ENCODE results near the gene SIDT1.
A peak's percentile ranks its signal among the peaks of the same experiment; 100 is the strongest.

The SIDT1 gene

GRCh38 chr3:113531826-113532697 is at the start of gene SIDT1:
Gene SIDT1, plus strand, starts transcription at chr3:113532555. Its CDS starts 467 bp downstream, at chr3:113533022.
- peak; percentile 65 for DNase-seq

GRCh38 chr3:113485161-113485609 is 47.2 kb upstream of the SIDT1 start:
- peak; percentile 13 for DNase-seq

DNA sequence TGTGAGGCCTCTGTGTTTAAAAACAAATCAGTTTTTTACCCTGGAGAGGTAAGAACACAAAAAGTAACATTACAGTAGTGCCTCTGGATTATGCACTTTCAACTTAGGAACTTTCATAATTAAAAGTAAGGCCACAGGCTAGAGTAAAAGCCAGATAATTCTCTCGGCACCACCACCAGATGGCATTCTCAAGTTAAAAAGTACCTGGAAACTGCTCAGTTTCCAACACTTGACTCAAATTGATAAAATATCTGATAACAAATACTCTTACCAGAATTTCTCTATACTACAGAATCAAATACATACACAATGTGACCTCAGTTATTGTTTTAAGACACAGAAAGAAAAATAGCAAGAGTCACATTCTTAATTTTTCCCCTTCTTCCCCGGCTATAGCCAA is 37.3 kb upstream of the SIDT1 start:
- peak; percentile 46 for DNase-seq

DNA sequence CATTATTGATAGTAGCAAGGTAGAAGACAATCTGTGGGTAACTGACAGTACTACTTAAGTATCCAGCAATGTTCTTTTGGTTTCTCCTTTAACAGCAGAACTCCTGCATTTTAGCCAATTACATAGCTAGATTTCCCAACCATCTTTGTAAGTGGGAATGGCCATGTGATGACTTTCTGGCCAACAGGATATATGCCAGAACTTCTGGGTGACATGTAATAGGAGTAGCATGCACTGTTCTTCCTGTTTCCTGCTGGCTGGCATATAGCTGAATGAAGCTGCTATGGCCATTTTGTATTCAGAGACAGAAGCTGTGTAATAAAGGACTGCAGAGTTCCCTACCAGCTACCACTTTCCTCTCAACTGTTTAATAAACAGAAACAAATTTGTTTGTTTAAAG is 35.4 kb upstream of the SIDT1 start:
- DNase-seq: no peak

GRCh38 chr3:113498221-113499005 is 33.9 kb upstream of the SIDT1 start:
- no peak for DNase-seq

- DNase-seq: no peak
These were observed 33.3 kb upstream of the SIDT1 start for GRCh38 chr3:113499081-113499480.

DNA sequence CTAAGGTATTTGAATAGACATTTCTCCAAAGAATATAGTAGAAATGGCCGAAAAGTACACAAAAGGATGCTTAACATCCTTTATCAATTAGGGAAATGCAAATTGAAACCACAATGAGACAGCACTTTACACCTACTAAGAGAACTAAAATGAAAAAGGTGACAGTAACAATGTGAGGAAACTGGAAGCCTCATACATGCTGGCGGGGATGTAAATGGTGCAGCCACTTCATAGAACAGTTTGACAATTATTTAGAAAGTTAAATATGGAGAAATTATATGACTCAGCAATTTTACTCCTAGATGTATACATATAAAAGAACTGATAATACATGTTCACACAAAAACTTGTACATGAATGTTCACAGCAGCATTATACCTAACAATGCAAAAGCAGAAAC is 30.8 kb upstream of the SIDT1 start:
- DNase-seq: no peak

DNA sequence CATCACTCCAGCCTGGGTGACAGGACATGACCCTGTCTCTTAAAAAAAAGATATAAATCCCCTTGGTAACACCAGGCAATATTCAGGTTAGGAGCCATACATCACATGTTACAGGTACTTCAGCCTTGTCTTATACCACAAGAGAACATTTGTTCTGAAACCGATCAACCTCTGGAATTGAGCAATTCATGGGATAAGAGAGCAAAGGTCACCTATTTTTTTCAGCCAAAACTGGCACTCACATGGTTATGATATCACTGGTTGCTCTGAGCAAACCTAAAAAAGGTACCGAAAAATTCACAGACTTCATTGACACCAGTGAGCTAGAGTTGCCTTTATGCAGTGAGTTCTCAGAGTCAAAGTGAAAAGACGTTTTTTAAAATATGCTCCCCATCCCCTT is 26.5 kb upstream of the SIDT1 start:
- no peak for DNase-seq

- DNase-seq: no peak
These were observed 24.8 kb upstream of the SIDT1 start for GRCh38 chr3:113507501-113508067.

DNA sequence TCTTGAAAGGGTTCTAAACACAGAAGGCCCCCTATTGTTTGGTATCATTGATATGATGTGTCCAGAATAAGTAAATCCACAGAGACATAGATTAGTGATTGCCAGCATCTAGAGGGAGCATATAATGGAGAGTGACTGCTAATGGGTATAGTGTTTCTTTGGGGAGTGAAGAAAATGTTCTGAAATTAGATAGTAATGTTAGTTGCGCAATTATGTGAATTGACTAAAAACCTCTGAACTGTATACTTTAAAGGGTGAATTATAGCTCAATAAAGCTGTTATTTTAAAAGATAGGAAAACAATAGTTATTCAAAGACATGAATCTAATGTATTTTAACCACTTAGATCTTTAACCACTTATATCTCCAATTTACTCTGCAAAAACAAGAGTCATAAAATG is 23.4 kb upstream of the SIDT1 start:
- DNase-seq: no peak

GRCh38 chr3:113514265-113514769 is 18.0 kb upstream of the SIDT1 start:
- DNase-seq: no peak

- DNase-seq: no peak
These were observed 16.2 kb upstream of the SIDT1 start for GRCh38 chr3:113516115-113516505.

GRCh38 chr3:113521981-113522380 is 10.4 kb upstream of the SIDT1 start:
- DNase-seq: no peak

DNA sequence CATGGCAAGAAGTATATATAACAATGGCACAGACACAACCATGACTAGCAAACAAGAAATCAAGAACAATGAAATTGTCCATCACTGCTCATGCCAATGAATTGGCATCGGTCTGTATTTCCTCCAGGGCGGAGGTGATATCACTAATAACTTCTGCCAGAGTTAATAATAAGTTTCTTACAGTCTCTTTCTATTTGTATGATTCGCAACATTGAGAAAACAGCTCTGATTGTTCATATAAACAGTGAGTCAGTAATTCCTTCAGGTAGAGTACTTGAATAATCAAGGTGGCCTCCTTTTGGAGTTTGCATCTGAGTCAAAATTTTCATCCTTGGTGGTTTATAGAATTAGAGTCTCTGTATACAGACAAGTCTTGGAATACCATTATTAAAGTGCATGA is 9.1 kb upstream of the SIDT1 start:
- no peak for DNase-seq

DNA sequence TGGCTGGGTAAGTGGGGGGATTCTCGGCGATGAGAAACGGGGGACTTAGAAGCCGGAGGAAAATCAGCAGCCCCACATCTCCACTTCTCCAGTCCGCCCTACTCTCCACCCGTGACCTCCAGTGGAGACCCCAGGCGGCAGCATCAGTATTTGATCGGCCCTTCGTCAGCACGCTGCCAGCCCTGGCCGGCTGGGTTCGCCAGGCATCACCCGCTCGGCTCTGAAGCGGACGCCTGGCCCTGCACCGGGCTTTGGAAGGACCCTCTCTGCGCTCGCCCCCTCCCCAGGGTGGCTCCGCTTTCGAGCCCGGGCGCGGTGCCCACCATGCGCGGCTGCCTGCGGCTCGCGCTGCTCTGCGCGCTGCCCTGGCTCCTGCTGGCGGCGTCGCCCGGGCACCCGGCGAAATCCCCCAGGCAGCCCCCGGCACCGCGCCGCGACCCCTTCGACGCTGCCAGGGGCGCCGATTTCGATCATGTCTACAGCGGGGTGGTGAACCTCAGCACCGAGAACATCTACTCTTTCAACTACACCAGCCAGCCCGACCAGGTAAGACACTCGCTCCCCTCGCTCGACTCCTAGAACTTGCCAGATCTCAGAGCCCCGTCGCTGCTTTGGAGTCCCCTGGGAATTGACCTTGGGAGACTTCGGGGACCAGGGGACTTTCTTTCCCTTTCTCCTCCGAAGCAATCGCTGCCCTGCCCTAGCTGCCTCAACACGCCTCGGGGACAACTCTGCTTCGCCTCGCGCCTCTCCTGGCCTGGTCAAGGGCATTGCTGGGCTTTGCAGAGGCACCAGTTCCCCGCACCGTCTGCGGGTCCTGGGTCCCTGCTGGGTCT is 561 bp downstream of the SIDT1 start:
- DNase-seq: peak; percentile 40

DNA sequence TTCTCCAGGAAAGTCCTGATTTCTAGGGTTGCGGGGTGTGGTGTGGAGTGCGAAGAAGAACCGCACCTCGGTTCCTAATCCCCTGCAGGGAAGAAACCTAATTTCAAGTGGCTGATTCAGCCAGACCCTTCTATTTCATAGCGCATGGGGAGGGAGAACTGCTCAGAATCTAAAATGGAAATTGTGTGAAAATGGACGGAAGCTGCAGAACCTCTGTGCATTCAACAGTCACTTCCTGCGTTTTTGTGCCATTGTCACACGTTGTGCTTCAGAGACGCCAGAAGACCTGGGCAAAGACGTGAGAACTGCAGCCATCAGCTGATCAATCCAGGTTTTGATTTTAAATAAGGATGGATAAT is 1.2 kb downstream of the SIDT1 start:
- DNase-seq: peak; percentile 39

DNA sequence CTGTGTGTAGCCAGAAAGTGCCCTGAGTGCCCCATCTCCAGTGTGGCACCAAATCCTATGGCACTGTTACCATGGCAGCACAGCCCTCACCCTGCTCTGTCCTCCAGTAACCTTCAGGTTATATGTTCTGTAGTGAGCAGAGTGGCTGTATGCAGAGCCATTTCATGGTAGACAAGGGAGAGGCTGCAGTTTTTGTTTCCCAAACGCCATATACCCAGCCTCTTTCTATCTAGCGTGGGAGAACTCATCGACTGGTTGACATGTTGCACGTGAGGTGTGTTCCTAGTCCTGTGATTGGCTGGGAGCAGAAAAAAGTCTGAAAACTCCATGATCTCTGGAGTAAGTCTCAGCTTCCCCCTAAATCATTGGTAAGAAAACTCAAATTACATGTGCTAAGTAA is 2.0 kb downstream of the SIDT1 start:
- DNase-seq: no peak

- DNase-seq: no peak
These were observed 3.5 kb downstream of the SIDT1 start for GRCh38 chr3:113535898-113536297.

DNA sequence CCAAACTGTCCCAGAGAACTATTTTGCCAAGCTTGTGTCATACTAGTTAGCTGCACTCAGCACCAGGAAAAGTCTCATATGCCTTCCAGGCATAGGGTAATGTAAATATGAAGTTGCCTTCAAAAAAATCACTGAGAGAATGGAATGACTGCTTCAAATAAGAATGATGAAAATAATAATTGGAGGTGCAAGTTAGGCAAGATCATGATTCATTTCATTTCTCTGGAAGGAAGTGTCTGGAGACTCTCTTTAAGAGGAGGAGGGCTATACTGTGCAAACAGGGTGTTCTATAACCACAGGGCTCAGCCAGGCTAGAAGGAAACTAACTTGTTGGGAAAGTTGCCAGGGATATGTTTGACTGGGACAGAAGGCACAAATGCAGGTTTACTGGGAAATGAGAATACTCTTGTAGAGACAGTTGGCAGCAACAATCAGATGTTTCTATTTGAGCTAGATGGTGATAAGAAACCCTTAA is 4.3 kb downstream of the SIDT1 start:
- DNase-seq: no peak

DNA sequence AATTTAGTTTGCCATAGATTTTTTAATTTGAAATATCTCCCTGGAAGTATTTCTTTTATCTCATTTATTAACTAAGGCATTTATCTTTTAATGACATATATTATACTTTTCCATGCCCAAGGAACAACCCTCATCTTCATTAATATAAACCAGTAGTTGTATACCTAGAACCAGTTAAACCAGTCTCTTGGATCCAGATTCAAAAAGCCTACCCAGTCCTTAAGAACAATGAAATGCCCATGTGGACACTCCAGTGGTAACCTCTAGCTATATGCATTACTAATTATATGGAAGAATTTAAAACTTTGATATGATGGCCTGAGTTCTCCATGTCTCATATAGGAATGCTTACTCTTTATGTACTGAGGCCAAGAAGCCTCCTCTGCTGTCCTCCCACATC is 4.8 kb downstream of the SIDT1 start:
- DNase-seq: no peak

- no peak for DNase-seq
These were observed 9.2 kb downstream of the SIDT1 start for GRCh38 chr3:113541519-113541918.

DNA sequence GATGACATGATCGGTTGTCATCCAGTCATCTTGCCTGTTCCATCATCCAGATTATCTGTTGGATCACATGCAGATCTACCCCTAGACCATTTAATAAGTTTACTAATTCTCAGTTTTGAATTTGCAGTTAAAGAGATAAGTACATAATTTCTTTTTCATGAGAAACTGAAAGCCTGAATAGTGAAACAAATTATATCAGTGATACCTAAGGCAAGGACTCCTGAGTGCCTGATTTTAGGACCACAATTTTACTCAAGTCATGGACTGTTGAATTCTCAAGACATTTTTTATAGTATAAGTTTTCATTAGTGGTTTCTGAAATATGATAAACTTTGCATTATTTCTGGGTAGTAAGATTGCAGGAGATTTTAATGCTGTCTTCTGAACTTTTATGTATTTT is 13.2 kb downstream of the SIDT1 start:
- no peak for DNase-seq
